Stimulated activated CD4-positive, alpha-beta T cell treated with anti-CD3 and anti-CD28 coated beads, Interleukin-2, amount 100 ng/mL, for 24 hours (primary cell): ENCODE results near the gene AGMO.
"Not testable (repeated sequence)": the region's sequence is repeated elsewhere in the genome, so short reads cannot be mapped to it uniquely, and the experiment has no call there.

Experiments
- DNase-seq, 2 donors: peaks; one replicate each; pipeline ENCODE4 v3.0.0-alpha.2; 2020

Gene AGMO

DNA sequence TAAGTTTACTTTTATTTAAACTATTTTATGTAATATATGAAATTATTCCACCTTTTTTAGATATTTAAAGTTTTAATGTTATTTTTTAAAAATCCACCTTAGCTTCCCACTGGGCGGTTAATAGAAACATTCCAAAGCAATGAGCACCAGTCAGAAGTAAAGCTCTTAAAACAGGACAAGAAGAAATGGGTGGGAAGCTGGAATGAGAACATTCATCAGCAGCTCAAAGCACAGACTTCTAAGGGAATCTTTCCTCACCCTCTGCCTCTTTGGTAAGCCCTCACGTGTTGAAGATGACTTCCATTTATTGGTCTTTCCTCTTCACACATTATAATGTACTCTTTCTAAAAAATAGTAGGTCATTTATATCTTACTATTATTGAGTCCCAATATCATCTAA lies 3.1 kb downstream of the AGMO start:
- no peak for DNase-seq

DNA sequence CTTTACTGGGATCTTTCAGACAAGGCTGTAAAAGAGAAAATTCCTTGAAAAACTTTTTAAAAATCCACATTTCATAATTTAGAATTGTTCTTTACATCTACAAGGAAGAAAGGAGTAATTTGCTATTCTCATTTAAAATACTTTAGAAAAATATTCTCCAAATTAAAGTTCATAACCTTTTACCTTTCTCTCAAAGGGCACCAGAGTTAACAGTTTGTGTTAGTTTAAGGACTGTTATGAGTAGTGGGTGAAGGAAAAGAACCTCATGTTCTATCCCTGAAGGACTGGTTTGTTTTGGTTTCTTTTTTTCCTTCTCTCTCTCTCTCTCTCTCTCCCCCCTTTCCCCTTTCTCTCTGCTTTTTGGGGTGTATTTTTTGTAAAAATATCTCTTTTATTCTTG lies 4.1 kb downstream of the AGMO start:
- no peak for DNase-seq

DNA sequence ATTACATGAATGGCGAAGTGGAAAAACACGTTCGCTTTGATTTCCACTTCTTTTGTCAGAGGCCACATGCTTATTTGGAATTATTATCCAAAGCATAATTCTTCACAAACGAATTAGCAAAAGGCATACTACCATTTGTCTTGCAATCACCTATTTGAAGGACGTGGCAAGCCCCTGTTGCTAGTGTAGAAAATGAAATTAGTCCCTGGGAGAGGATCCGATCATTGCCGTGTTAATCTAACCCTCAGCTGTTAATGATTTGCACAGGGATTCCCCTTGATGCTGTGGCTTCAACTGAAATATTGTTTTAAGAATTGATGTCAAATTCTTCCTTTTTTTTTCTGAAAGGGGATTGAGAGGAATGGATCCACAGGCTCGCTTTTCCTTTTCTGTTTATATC lies 4.6 kb downstream of the AGMO start:
- no peak for DNase-seq

DNA sequence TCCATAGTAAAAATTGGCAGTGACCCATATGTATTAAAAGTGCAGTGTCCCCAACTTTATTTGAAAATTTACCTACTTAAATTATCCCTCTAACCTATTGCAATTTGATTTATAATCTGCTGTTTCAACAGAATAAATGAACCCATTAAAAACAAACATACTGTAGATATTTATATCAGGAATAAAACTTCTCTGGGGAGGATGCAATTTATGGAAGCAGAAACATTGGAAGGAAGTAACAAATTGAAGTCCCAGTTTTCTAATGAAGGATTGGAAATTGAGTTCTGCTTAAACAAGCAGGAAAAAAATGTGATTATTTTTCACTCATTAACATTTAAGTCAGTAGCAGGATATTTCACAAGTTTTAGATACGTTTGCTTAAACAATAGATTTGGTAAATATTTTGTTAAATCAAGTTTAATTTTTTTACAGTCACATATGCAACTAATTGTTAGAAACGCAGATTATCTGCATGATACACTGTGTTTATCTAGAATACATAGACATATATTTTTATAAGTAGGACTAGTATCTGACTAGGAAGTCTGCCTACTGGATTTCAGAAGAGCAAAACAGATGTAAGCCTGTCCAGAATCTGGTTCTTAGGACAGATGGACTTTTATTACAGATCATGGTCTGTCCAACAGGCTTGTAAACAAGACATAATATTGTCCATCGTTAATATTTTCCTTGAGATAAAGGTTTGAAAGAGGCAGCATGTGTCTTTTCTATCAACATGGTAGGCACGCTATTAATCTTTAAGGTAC lies 5.3 kb downstream of the AGMO start:
- DNase-seq: no peak

DNA sequence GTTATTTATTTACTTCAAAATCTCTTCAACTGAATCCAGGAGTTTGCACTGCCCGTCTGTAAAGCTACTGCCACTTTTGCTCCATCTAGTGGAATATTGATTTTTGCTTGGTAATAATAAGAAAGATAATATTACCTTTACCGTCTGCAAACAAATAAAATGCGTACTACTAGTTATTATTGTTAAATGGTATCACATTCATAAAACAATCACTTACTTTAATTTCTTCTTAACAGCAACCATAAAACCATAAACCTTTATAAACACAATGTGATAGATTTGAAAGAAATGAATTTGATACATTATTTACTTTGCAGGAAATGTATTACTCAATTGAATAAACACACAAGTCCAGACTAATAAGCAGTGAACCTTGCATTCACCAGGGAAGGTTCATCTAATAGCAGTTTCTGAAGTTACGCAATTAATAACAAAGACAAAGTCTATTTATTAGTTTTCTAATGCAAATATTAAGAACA lies 6.4 kb downstream of the AGMO start:
- DNase-seq: no peak

DNA sequence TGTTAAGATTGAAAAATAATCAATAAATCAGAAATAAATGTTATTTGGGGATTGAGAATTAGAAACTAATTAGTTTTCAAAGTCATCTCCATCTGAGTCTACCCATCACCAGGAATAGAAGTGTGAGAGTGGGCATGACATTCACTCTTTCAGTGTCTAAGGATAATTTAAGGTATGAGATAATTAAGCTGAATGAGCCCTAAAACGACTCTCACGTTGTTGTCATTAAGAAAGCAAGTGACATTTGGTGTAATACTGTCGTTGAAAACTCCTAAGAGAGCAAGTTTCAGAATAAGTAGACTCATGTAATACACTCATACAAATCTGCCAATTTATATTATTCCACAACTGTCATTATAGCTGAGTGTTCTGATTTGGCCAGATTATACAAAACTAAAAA lies 7.1 kb downstream of the AGMO start:
- no peak for DNase-seq

DNA sequence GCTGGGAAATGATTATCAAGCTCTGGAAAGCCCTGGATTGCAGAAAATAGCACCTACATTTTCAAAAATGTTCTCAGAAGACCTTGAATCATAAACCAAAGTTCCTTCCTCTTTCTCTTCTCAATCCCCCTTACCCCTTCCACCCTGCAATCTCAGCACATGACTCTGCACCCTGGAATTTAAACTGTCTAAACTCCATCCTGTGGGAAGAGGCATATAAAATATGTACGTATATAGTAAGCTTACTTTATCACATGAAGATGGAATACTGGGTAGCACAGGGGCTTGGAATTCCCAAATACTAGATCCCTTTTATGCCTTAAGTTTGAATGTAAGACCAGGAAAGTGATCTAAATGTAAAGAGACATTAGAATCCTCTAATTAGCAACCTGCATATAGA lies 7.7 kb downstream of the AGMO start:
- DNase-seq: no peak

DNA sequence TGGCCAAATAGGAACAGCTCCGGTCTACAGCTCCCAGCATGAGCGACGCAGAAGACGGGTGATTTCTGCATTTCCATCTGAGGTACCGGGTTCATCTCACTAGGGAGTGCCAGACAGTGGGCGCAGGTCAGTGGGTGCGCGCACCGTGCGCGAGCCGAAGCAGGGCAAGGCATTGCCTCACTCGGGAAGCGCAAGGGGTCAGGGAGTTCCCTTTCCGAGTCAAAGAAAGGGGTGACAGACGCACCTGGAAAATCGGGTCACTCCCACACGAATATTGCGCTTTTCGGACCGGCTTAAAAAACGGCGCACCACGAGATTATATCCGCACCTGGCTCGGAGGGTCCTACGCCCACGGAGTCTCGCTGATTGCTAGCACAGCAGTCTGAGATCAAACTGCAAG lies 14.5 kb downstream of the AGMO start:
- not testable (repeated sequence) for DNase-seq

DNA sequence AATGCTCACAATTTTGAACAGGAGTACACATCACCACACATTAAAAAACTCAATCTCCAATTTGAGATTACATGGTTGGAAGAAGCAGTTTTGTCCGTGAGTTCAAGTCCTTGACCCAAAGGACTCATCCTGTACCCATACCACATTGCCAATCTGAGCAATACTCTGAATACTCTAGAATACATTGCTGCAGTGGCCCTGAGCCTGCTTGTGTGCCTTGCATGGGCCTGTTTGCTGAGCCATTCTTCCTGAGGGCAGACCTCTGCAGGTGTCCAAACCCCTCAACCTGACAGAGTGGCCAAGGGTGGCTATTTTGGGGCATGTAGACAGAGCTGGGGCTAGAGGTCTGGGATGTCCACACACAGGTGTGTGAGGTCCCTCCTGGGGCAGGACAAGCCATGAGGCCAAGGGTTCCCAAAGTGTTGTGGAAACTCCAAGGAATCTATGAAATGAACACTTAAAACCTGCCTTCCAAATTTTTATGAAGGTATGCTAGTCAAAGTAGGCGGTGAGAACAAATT lies 15.5 kb downstream of the AGMO start:
- no peak for DNase-seq

DNA sequence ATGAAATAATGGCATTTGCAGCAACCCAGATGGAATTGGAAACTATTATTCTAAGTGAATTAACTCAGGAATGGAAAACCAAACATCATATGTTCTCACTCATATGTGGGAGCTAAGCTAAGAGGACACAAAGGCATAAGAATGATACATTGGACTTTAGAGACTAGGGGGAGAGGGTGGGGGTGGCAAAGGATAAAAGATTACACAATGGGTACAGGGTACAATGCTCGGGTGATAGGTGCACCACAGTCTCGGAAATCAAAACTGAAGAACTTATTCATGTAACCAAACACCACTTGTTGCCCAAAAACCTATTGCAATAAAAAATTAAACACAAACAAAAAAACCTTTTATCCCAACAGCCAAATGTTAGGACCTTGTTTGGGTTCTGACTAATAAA lies 17.8 kb downstream of the AGMO start:
- no peak for DNase-seq

DNA sequence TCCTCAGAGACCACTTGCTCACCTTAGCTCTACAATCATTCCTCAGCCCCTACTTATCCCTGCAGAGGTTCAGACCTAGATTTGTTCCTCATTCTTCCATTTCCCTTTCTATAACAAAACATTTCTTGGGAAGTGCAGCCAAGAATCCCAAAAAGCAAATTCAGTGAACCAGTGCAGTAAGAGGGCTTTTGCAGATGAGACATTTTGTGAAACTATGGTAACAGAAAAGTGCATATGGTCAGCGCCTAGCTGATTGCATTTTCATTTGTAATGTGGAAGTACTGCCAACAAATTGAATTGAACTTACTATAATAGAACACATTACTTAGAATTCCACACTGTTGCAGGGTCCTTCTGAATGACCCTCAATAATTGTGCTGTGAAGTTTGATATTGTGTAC lies 18.6 kb downstream of the AGMO start:
- DNase-seq: no peak

DNA sequence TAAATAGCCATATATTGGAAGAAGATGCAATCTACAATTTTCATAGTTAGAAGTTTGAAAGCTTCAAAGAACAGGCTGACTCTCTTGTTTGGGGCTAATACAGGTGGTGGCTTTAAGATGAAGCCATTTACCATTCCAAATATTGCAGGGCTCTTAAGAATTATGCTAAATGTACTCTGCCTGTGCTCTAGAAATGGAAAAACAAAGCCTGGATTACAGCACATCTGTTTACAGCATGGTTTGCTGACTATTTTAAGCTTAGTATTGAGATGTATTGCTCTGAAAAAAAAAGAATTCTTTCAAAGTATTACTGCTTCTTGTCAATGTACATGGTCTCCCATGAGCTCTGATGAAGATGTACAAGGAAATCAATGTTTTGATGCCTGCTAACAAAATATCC lies 34.2 kb downstream of the AGMO start:
- no peak for DNase-seq

DNA sequence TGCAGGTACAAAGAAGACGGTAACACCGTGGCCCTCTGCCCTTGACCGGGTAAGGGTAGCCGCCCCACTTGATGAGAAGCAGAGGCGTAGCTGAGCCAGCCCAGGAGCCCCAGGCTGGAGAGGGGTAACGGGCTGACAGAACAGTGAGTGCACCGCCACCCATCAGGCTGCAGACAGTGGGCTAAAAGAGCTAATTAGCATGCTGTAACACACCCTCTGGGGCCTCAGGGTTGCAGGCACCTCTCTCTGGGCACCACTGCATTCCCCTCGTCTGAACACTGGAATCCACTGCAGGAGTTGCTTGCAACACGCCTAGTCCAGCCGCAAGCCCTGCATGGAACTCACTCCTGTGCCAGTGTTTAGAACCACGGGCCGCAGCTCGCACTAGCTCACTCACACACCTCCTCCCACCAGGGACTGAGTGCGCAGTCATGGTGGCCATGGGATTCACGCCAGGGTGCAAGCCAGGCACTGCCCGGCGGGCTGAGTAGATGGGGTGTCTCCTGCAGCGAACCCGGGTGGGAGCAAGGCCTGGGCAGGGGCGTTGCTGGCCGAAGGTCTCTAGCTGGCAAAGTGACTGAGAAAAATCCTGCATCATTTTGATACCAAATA lies 36.1 kb downstream of the AGMO start:
- DNase-seq: no peak

DNA sequence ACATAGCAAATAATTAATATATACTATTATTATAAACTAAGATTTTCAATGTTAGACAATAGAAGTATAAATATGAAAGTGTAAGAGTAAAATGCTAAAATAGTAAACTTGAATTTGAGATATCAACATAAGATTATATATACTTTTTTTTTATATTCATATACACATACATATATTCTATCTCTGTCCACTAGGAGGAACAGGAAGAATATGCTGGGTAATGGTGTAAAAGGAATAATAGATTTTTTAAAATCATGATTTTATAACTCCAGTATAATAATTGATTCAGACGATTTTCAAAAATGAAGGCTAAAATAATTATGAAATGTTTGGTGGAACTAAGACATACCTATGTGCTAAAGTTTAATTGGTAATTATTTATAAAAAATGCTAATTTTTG lies 37.7 kb downstream of the AGMO start:
- no peak for DNase-seq

DNA sequence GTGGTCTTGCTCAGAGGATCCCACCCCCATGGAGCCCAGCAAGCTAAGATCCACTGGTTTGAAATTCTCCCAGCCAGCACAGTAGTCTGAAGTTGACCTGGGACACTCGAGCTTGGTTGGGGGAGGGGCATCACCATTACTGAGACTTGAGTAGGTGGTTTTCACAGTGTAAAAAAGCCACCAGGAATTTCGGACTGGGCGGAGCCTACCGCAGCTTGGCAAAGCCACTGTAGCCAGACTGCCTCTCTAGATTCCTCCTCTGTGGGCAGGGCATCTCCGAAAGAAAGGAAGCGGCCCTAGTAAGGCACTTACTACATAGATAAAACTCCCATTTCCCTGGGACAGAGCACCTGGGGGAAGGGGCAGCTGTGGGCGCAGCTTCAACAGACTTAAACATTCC lies 44.0 kb downstream of the AGMO start:
- not testable (repeated sequence) for DNase-seq

DNA sequence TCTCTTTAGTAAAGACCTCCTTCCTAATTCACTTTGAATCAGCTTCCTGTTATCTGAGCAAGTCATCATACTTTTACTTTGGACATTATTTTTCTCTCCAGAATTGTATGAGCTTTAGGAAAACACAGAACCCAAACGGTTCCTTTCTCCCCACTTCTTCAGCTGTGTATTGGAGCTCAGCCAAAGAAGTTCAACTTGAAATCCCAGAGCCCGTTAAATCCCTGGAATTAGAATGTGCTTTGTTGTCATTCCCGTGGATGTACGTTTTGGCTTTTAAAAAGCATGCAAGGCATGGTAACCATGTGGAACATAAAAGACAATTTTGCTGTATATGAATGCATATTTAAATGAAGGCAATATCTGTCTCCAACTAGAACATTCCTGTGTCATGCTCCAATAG lies 46.6 kb downstream of the AGMO start:
- no peak for DNase-seq

DNA sequence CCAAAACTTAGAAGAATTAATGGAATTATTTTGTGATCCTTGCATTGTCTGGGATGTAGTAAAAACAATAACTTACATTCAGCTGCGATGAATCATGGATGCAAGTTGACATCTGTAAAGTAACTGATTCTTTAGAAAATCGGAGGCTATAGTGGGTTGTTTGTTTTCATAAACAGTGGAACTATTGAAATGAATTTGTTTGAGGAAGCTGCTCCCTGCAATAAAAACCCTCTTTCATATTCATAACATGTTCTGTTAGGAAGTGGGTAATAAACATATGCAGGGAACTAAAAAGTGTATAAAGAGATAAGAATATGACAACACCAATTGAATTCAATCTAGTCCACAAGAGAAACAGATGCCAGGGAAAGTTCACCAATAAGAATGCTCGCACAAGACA lies 53.6 kb downstream of the AGMO start:
- no peak for DNase-seq

DNA sequence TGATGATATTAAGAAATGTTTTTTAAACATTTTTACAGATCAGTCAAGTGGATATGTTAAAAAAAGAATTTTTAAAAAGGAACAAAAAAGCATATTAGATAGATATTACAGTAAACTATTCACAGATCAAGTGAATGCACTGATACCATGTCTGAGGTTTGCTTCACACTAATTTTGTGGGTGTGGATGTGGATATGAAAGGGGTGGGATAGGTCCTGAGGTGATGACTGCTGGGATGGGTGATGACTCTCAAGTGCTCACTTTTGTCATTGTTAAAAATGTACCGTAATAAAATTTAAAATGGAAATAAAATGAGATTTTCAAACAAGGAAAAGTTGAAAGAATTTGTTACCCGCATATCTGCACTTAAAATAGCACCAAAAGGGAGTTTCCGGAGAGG lies 54.1 kb downstream of the AGMO start:
- no peak for DNase-seq

DNA sequence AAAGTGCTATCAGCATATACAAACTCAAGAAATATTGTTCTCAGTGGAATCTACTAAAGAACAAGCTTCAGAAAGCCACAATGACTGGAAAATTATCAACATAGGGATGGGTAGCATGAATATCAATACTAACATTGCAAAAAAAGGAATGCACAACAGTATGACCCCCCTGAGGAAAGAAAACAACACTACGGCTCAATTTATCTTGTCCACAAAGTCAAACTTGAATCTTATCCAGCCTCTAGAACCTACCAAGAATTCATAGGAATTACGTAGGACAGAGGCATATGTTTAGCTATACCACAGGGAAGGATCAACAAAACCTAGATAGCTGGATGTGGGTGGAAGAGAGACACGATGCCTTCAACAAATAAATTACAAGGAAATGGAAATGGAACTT lies 54.6 kb downstream of the AGMO start:
- DNase-seq: no peak

DNA sequence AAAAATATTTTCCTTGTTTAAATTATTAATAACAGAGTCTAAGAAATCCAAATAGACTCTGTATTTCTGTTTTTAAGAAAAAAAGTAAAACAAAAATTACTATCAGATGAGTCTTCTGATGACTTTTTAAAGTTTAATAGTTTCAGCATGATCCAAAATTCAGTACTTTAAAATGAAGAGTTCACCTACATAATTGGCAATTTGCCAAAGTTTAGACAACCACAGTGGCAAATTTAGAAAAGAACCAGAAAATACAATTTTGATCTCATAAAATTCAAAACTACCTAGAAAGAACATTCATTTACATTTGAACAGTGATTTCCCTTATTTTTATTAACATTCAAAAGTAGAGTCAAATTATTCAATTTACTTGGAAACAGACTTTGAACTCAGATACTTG lies 56.1 kb downstream of the AGMO start:
- DNase-seq: no peak

DNA sequence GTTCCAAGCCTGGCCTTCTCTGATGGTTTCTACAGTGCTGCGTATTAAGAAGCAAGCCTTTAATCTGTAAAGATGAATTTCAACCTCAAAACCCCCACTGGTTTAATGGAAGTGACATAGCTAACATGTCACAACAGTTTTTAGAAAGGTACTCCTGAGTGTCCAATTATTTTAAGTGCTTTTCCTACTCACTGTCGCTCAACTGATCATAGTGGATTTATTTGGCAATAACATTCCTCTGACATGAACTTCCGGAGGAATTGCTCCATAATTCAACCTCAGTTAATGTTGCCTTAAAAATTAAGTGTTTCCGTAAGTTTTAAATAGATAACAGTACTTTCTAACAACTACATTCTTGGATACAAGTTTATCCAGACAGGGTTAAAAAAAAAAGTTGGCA lies 57.5 kb downstream of the AGMO start:
- no peak for DNase-seq

DNA sequence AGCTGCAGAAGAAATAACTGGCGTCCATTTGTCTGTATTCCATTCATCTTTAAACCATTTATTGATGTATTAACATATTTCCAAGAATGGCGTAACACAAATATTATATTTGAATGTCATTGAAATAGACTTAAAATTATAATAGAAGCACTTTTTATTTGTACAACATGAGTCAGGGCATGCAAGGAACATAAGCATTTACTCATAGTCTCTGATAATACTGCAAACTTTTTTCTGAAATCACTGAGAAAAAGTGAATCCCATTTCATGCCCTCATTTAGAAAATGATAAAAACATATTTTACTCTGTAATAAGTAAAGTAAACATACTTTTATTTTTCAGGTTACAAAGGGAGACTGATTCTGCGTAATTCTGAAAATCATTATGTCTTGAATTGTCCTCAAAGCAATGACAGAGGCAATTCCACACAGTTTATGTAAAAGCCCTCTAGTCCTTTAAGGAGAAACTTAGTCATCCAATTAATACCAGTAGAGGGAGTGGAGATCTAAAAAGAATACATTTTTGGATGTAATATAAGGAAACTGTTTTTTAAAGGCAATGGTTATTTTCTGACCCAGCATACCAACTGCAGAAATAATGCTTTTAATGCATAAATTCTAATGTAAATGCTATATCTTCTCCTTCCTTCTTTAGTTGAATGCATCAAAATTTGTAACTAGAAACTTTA lies 58.1 kb downstream of the AGMO start:
- DNase-seq: no peak

DNA sequence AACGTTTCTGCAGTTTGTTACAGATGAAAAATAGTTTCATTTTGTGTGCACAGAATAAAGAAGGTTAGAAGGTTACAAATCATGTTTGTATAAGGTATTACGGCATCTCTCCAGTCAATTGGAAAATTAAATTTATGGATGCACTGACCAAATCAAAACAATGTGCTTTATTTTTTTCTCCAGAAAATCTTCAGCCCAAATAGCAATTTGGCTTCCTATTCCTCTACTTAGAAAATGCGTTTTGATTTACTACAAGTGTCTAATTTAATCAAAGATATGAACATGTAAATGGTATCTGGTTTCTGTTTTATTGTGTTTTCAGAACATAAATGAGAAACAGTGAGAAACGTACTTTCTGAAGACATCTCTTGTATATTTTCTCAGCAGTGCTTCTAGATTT lies 63.4 kb downstream of the AGMO start:
- DNase-seq: no peak

DNA sequence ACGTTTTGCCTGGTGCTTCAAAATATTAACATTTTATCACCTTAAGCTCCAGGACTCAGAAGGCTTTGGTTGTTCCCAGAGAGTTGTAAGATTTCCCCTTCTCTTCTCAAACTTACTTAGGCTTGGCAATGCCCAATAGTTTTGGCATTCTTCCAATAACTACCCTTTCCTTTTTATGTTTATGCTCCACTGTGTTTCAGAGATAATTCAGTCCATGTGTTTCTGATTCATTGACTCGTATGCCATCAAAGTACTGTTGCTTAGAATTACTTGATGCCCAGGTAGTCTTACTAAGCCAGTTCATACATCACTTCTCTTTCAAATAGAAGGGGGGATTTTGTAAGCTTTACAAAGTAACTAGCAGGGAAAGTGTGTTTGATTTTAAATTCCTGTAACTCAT lies 66.6 kb downstream of the AGMO start:
- no peak for DNase-seq
